Activated CD4-positive, CD25-positive, alpha-beta regulatory T cell treated with anti-CD3 and anti-CD28 coated beads, Interleukin-2, amount 50 U/mL, for 72 hours (primary cell): Measurements from ENCODE around the gene SEMG1.

ENCODE experiments used
- DNase-seq: peaks from one replicate; pipeline ENCODE4 v3.0.0; 2021

The SEMG1 gene

GRCh38 chr20:45206725-45207124 is at the start of gene SEMG1:
SEMG1 (plus strand) TSS chr20:45207033; CDS start chr20:45207054, 21 bp downstream.
- no peak for DNase-seq

GRCh38 chr20:45157962-45158361 is 48.9 kb upstream of the SEMG1 start:
- no peak for DNase-seq

GRCh38 chr20:45163083-45163803 is 43.6 kb upstream of the SEMG1 start:
- no peak for DNase-seq

- DNase-seq = no peak
These were observed 41.9 kb upstream of the SEMG1 start for GRCh38 chr20:45164906-45165305.

GRCh38 chr20:45173522-45173921 is 33.3 kb upstream of the SEMG1 start:
- no peak for DNase-seq

GRCh38 chr20:45174434-45175364 is 32.1 kb upstream of the SEMG1 start, which contains the start of gene PI3:
PI3 (plus strand) TSS chr20:45174902; CDS start chr20:45174923, 21 bp downstream.
- DNase-seq = no peak

GRCh38 chr20:45176526-45177267 is 30.1 kb upstream of the SEMG1 start:
- no peak for DNase-seq

- DNase-seq = no peak
These were observed 27.7 kb upstream of the SEMG1 start for GRCh38 chr20:45179166-45179565.

- no peak for DNase-seq
These were observed 25.2 kb upstream of the SEMG1 start for GRCh38 chr20:45181639-45182038.

- no peak for DNase-seq
These were observed 23.7 kb upstream of the SEMG1 start for GRCh38 chr20:45183084-45183483.

- DNase-seq = no peak
These were observed 19.1 kb upstream of the SEMG1 start for GRCh38 chr20:45187693-45188092.

- no peak for DNase-seq
These were observed 17.7 kb upstream of the SEMG1 start for GRCh38 chr20:45189067-45189609.

- DNase-seq = no peak
These were observed 17.0 kb upstream of the SEMG1 start for GRCh38 chr20:45189861-45190260.

- no peak for DNase-seq
These were observed 14.9 kb upstream of the SEMG1 start for GRCh38 chr20:45191926-45192325.

GRCh38 chr20:45193331-45193730 is 13.5 kb upstream of the SEMG1 start:
- no peak for DNase-seq

- no peak for DNase-seq
These were observed 3.1 kb downstream of the SEMG1 start for GRCh38 chr20:45209924-45210323.

GRCh38 chr20:45211569-45212474 is 5.0 kb downstream of the SEMG1 start:
- DNase-seq = no peak

- DNase-seq = no peak
These were observed 6.0 kb downstream of the SEMG1 start for GRCh38 chr20:45212836-45213235.

- DNase-seq = no peak
These were observed 11.3 kb downstream of the SEMG1 start for GRCh38 chr20:45218124-45218523.

- no peak for DNase-seq
These were observed 11.8 kb downstream of the SEMG1 start for GRCh38 chr20:45218636-45219035.

GRCh38 chr20:45221076-45221475 is 14.2 kb downstream of the SEMG1 start, which contains the start of gene SEMG2:
SEMG2 (plus strand) TSS chr20:45221373; CDS start chr20:45221390, 17 bp downstream.
- DNase-seq = no peak

GRCh38 chr20:45223136-45223535 is 16.3 kb downstream of the SEMG1 start:
- DNase-seq = no peak
